ENCODE results near the gene FATE1. TPM values are rescaled to one million over a fixed set of nuclear protein-coding genes. Genes with fewer than 3 reads are reported as not detected.

Gene FATE1
- total RNA-seq, 1 donor from 2014 or later, result not detected

DNA sequence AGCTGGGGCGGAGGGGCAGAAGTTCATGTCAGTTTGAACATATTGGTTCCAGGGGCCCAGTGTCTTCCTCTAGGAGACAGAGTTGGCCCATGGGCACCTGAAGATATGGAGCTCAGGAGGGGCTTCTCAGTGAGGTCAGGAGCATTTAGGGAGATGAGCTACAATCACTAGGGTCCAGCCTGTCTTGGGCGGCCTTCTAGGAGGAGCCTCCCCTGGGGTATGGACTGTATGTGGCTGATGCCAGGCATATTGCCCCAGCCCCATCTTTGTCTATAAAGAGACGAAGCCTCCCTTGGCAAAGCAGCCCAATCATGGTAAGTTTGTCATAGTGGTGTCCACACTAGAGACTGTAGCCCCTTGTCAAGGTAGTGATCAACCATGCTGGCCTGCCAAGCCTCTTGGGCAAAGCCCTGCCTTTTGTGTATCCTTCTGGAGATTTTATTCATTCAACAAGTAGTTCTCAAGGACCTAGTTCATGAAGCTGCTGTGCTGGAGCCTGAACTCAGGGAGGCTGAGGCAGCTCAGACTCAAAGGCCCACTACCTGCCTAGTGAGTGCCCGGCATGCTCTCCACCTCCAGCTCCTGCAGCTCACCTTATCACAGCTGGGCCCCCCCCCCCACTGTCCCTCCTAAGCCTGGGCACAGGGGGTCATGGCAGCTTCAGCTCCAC, 13.4 kb downstream of the FATE1 start:
- TF ChIP-seq CTCF (IDR thresholded peaks at IDR 0.05; ENCODE audit: partially characterized antibody, unreplicated experiment), result no peak
- no peaks in the 10 kb centered on the region for H3K9me3 Mint-ChIP-seq (ENCODE audit: unreplicated experiment)
- H3K27ac Mint-ChIP-seq (ENCODE audit: unreplicated experiment), result no peak overlapping the region
- DNase-seq, result no peak
- H3K4me1 Mint-ChIP-seq (ENCODE audit: low read depth, unreplicated experiment), result no peaks in the 10 kb centered on the region
- H3K27me3 Mint-ChIP-seq (ENCODE audit: unreplicated experiment), result peaks cover 4% of the 10 kb centered on the region
- H3K36me3 Mint-ChIP-seq (ENCODE audit: unreplicated experiment), result no peaks in the 10 kb centered on the region
- no peak overlapping the region for H3K4me3 Mint-ChIP-seq (ENCODE audit: unreplicated experiment)

- DNase-seq, result no peak
- Mint-ChIP-seq H3K36me3 (ENCODE audit: unreplicated experiment) (no peaks in the 10 kb centered on the region), H3K4me3 (ENCODE audit: unreplicated experiment) (no peak within 1 kb of the TSS), H3K9me3 (ENCODE audit: unreplicated experiment) (peaks cover 1% of the 10 kb centered on the region), H3K4me1 (ENCODE audit: low read depth, unreplicated experiment) (no peaks in the 10 kb centered on the region), H3K27me3 (ENCODE audit: unreplicated experiment) (peaks cover 8% of the 10 kb centered on the region), H3K27ac (ENCODE audit: unreplicated experiment) (no peak within 1 kb of the TSS)
- TF ChIP-seq CTCF (IDR thresholded peaks at IDR 0.05; ENCODE audit: partially characterized antibody, unreplicated experiment), result no peak
Measured at GRCh38 chrX:151734446-151734845, 18.6 kb downstream of the FATE1 start, which contains the start of gene CNGA2. CNGA2 (plus strand) TSS chrX:151734746; CDS start chrX:151738484, 3,738 bp downstream.

- peaks cover 1% of the 10 kb centered on the region for H3K9me3 Mint-ChIP-seq (ENCODE audit: unreplicated experiment)
- H3K27ac Mint-ChIP-seq (ENCODE audit: unreplicated experiment), result no peak overlapping the region
- H3K27me3 Mint-ChIP-seq (ENCODE audit: unreplicated experiment), result peaks cover 9% of the 10 kb centered on the region
- no peaks in the 10 kb centered on the region for H3K36me3 Mint-ChIP-seq (ENCODE audit: unreplicated experiment)
- no peak overlapping the region for H3K4me3 Mint-ChIP-seq (ENCODE audit: unreplicated experiment)
- no peak for DNase-seq
- TF ChIP-seq CTCF (IDR thresholded peaks at IDR 0.05; ENCODE audit: partially characterized antibody, unreplicated experiment), result no peak
- H3K4me1 Mint-ChIP-seq (ENCODE audit: low read depth, unreplicated experiment), result no peaks in the 10 kb centered on the region
Measured at GRCh38 chrX:151735219-151735618, 19.4 kb downstream of the FATE1 start.

DNA sequence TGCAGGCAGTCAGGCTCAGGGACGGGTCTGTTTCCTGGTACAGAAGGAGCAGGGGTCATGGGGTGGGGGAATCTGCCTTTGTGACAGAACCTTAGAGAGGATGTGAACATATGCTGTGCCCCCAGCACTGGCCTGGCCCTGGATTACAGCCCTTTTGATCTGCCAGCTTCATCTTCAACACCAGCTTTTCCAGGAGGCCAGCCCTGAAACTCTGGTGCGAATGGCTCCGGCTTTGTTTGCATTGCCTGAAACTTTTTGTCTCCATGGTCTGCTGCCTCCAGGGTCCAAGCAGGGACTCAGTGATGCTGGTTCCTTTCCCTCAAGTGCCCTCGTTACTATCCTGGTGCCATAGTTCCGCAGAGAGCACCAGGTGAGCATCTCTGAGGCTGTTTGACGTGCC, 20.9 kb downstream of the FATE1 start:
- no peak for TF ChIP-seq CTCF (IDR thresholded peaks at IDR 0.05; ENCODE audit: partially characterized antibody, unreplicated experiment)
- no peak for DNase-seq
- Mint-ChIP-seq H3K9me3 (ENCODE audit: unreplicated experiment) (peaks cover 5% of the 10 kb centered on the region), H3K36me3 (ENCODE audit: unreplicated experiment) (no peaks in the 10 kb centered on the region), H3K27ac (ENCODE audit: unreplicated experiment) (no peak overlapping the region), H3K4me1 (ENCODE audit: low read depth, unreplicated experiment) (no peaks in the 10 kb centered on the region), H3K4me3 (ENCODE audit: unreplicated experiment) (no peak overlapping the region), H3K27me3 (ENCODE audit: unreplicated experiment) (peaks cover 9% of the 10 kb centered on the region)

- H3K4me1 Mint-ChIP-seq (ENCODE audit: low read depth, unreplicated experiment), result no peaks in the 10 kb centered on the region
- peaks cover 9% of the 10 kb centered on the region for H3K27me3 Mint-ChIP-seq (ENCODE audit: unreplicated experiment)
- peaks cover 5% of the 10 kb centered on the region for H3K9me3 Mint-ChIP-seq (ENCODE audit: unreplicated experiment)
- no peak for TF ChIP-seq CTCF (IDR thresholded peaks at IDR 0.05; ENCODE audit: partially characterized antibody, unreplicated experiment)
- H3K36me3 Mint-ChIP-seq (ENCODE audit: unreplicated experiment), result no peaks in the 10 kb centered on the region
- H3K4me3 Mint-ChIP-seq (ENCODE audit: unreplicated experiment), result no peak overlapping the region
- no peak for DNase-seq
- H3K27ac Mint-ChIP-seq (ENCODE audit: unreplicated experiment), result no peak overlapping the region
Measured at GRCh38 chrX:151737494-151737893, 21.7 kb downstream of the FATE1 start.
